ENCODE measurements around the gene CCDC174.

- TF ChIP-seq HCFC1 (IDR thresholded peaks at IDR 0.05; ENCODE audit: low read length) (no peak), CTCF (IDR thresholded peaks at IDR 0.05 in 2 of 3, conservative IDR thresholded peaks at IDR 0.05 in 1 of 3; ENCODE audit: control insufficient read depth in 2 of 3, extremely low read depth in 1 of 3, insufficient read depth in 1 of 3, low read depth in 3 of 3, low read length in 3 of 3) (no peak), MXI1 (IDR thresholded peaks at IDR 0.05; ENCODE audit: low read depth, low read length) (no peak), BCL3 (IDR thresholded peaks at IDR 0.05; ENCODE audit: borderline replicate concordance, insufficient read depth, low read depth, low read length, poor library complexity, severe bottlenecking) (no peak), ZBTB11 (CRISPR knock-in tag; IDR thresholded peaks at IDR 0.05) (no peak), SMAD1 (IDR thresholded peaks at IDR 0.05; ENCODE audit: low read depth, partially characterized antibody) (no peak), MAX (IDR thresholded peaks at IDR 0.05; ENCODE audit: low read depth, low read length) (no peak), CHD2 (IDR thresholded peaks at IDR 0.05; ENCODE audit: borderline replicate concordance, low read depth, low read length) (no peak), ZNF24 (IDR thresholded peaks at IDR 0.05) (0 out of 2 replicates have a peak, but pooled peaks have one; percentile 20), SREBF2 (IDR thresholded peaks at IDR 0.05; ENCODE audit: low read length) (no peak)
- TF ChIP-seq, protein P1, sequence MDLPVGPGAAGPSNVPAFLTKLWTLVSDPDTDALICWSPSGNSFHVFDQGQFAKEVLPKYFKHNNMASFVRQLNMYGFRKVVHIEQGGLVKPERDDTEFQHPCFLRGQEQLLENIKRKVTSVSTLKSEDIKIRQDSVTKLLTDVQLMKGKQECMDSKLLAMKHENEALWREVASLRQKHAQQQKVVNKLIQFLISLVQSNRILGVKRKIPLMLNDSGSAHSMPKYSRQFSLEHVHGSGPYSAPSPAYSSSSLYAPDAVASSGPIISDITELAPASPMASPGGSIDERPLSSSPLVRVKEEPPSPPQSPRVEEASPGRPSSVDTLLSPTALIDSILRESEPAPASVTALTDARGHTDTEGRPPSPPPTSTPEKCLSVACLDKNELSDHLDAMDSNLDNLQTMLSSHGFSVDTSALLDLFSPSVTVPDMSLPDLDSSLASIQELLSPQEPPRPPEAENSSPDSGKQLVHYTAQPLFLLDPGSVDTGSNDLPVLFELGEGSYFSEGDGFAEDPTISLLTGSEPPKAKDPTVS (IDR thresholded peaks at IDR 0.05; ENCODE audit: low read depth, low read length) = no peak
These were observed 28.6 kb downstream of the CCDC174 start for GRCh38 chr3:14680115-14680514.
